BE2C (cell line): ENCODE data around the gene SLC5A4. TPM values are rescaled to one million over a fixed set of nuclear protein-coding genes. Genes with fewer than 3 reads are reported as not detected.
"Not testable (repeated sequence)": the region's sequence is repeated elsewhere in the genome, so short reads cannot be mapped to it uniquely, and the experiment has no call there.

Experiments
- DNase-seq: peaks from one replicate; pipeline ENCODE4 v3.0.0-alpha.2; 2020
- H3K27me3 ChIP-seq: fragments of 250-450 bp; sonication (Bioruptor Pico); 2 replicates; pipeline ENCODE4 v1.5.1; 2020; ENCODE audit warnings: mild to moderate bottlenecking
- H3K36me3 ChIP-seq: fragments of 250-450 bp; sonication (Bioruptor Pico); 2 replicates; pipeline ENCODE4 v1.5.1; 2020; ENCODE audit warnings: mild to moderate bottlenecking
- H3K4me1 ChIP-seq: fragments of 250-450 bp; sonication (Bioruptor Pico); 2 replicates; pipeline ENCODE4 v1.5.1; 2020
- H3K4me3 ChIP-seq: 2 replicates; pipeline ENCODE4 v1.5.1; 2011; ENCODE audit warnings: low read depth, low read length
- H3K9me3 ChIP-seq: fragments of 250-450 bp; sonication (Bioruptor Pico); 2 replicates; pipeline ENCODE4 v1.5.1; 2020
- CTCF ChIP-seq: IDR thresholded peaks from 2 replicates; pipeline ENCODE4 v1.5.1; 2012; ENCODE audit warnings: mild to moderate bottlenecking, low read depth, low read length
- polyA plus RNA-seq: library from polyadenylated mRNA; unstranded; fragments of >200 nt; gene quantifications from one replicate; pipeline ENCODE4 v1.2.1, GENCODE V29; 2012; ENCODE audit warnings: low read depth, missing spikeins; ENCODE audit not compliant: insufficient read length, insufficient read depth

The SLC5A4 gene
- 0.28 TPM for polyA plus RNA-seq

GRCh38 chr22:32255217-32255616, at the start of gene SLC5A4:
SLC5A4 (minus strand) TSS chr22:32255347; CDS start chr22:32255329, 18 bp downstream.
- no peak for TF ChIP-seq CTCF
- no peak for DNase-seq
- no peaks in the 10 kb centered on the region for H3K4me1 ChIP-seq

GRCh38 chr22:32293921-32294320, 38.8 kb upstream of the SLC5A4 start:
- not testable (repeated sequence) for DNase-seq

More at GRCh38 chr22:32255217-32255616, at the start of gene SLC5A4:
- peaks cover 4% of the 10 kb centered on the region; the same call in 1 of the 2 replicates for H3K9me3 ChIP-seq
- no peak within 1 kb of the TSS for H3K4me3 ChIP-seq
- H3K27me3 ChIP-seq = no peaks in the 10 kb centered on the region; the same call in 1 of the 2 replicates
- H3K36me3 ChIP-seq = no peaks in the 10 kb centered on the region

GRCh38 chr22:32286290-32286840, 31.2 kb upstream of the SLC5A4 start:
- Histone ChIP-seq H3K9me3 (no peaks in the 10 kb centered on the region), H3K4me3 (no peak overlapping the region), H3K4me1 (no peaks in the 10 kb centered on the region), H3K27me3 (0 out of 2 replicates have a peak, but pooled peaks cover 3% of the 10 kb centered on the region), H3K36me3 (no peaks in the 10 kb centered on the region)
- no peak for DNase-seq
- no peak for TF ChIP-seq CTCF

More at GRCh38 chr22:32293921-32294320, 38.8 kb upstream of the SLC5A4 start:
- not testable (repeated sequence) for H3K4me1 ChIP-seq, H3K4me3 ChIP-seq, H3K9me3 ChIP-seq, H3K36me3 ChIP-seq, H3K27me3 ChIP-seq

- no peak for TF ChIP-seq CTCF
- Histone ChIP-seq H3K4me3 (no peak overlapping the region), H3K36me3 (no peaks in the 10 kb centered on the region), H3K4me1 (no peaks in the 10 kb centered on the region), H3K27me3 (0 out of 2 replicates have a peak, but pooled peaks cover 3% of the 10 kb centered on the region), H3K9me3 (no peaks in the 10 kb centered on the region)
- no peak for DNase-seq
These were observed 25.9 kb upstream of the SLC5A4 start for GRCh38 chr22:32281072-32281471.

GRCh38 chr22:32275353-32275752, 20.2 kb upstream of the SLC5A4 start:
- not testable (repeated sequence) for H3K36me3 ChIP-seq, H3K4me1 ChIP-seq, H3K4me3 ChIP-seq, H3K9me3 ChIP-seq, DNase-seq, H3K27me3 ChIP-seq

GRCh38 chr22:32271389-32271788, 16.2 kb upstream of the SLC5A4 start:
- Histone ChIP-seq H3K4me3 (no peak overlapping the region), H3K9me3 (no peaks in the 10 kb centered on the region), H3K36me3 (no peaks in the 10 kb centered on the region), H3K27me3 (no peaks in the 10 kb centered on the region), H3K4me1 (no peaks in the 10 kb centered on the region)
- TF ChIP-seq CTCF = no peak
- no peak for DNase-seq

GRCh38 chr22:32270641-32271369, 15.7 kb upstream of the SLC5A4 start:
- no peaks in the 10 kb centered on the region for H3K36me3 ChIP-seq
- DNase-seq = no peak
- H3K9me3 ChIP-seq = no peaks in the 10 kb centered on the region
- H3K4me1 ChIP-seq = no peaks in the 10 kb centered on the region
- TF ChIP-seq CTCF = no peak
- no peaks in the 10 kb centered on the region for H3K27me3 ChIP-seq
- H3K4me3 ChIP-seq = no peak overlapping the region
